ENCODE results near the gene PHF14.
A peak's percentile ranks its signal among the peaks of the same experiment; 100 is the strongest.

The PHF14 gene

GRCh38 chr7:11216276-11216675 is 242.6 kb downstream of the PHF14 start:
- no peak overlapping the region for H3K27ac ChIP-seq (ENCODE audit: insufficient read depth in 1 of 2, low read depth in 1 of 2, low read length in 2 of 2, poor library complexity in 1 of 2, severe bottlenecking in 2 of 2)

GRCh38 chr7:11217848-11218565 is 244.3 kb downstream of the PHF14 start:
- Histone ChIP-seq H3K27me3 (replicated peaks in 2 of 5; ENCODE audit: control insufficient read depth in 4 of 5, insufficient read depth in 5 of 5, low read length in 4 of 5) (no peaks in the 10 kb centered on the region), H3K27ac (ENCODE audit: insufficient read depth in 1 of 2, low read depth in 1 of 2, low read length in 2 of 2, poor library complexity in 1 of 2, severe bottlenecking in 2 of 2) (no peak overlapping the region), H3K4me1 (ENCODE audit: control extremely low read depth in 1 of 4, control insufficient read depth in 4 of 4, insufficient read depth in 4 of 4, low read length in 3 of 4) (peaks cover 0 to 4% (median 0%) of the 10 kb centered on the region in 4 experiments), H3K4me3 (ENCODE audit: control insufficient read depth in 1 of 7, extremely low read depth in 1 of 7, insufficient read depth in 4 of 7, low read depth in 2 of 7, low read length in 6 of 7) (no peak overlapping the region), H3K9me3 (ENCODE audit: control extremely low read depth in 1 of 5, control insufficient read depth in 4 of 5, insufficient read depth in 2 of 5, low read depth in 1 of 5, low read length in 4 of 5) (peaks cover 0 to 7% (median 3%) of the 10 kb centered on the region in 5 experiments), H3K36me3 (ENCODE audit: control insufficient read depth in 4 of 4, insufficient read depth in 4 of 4, low read length in 3 of 4) (no peaks in the 10 kb centered on the region)
- ChIA-PET CTCF (no interaction called here), POLR2A (interaction anchor here (0.6 kb wide), 1 partner anchor 329 kb away, joined by 3 read pairs; no protein-coding TSS in a partner anchor)
- 78% methylated on average over 4 of the region's 6 CpGs for WGBS (ENCODE audit: insufficient coverage)
- peak in 1 of 3 donors; percentile 15 for DNase-seq

More at GRCh38 chr7:11216276-11216675, 242.6 kb downstream of the PHF14 start:
- no peak for DNase-seq
- CTCF ChIA-PET: interaction anchor here (1.3 kb wide), 1 partner anchor 12 kb away, joined by 3 read pairs; no protein-coding TSS in a partner anchor
- Histone ChIP-seq H3K9me3 (ENCODE audit: control extremely low read depth in 1 of 5, control insufficient read depth in 4 of 5, insufficient read depth in 2 of 5, low read depth in 1 of 5, low read length in 4 of 5) (peaks cover 0 to 7% (median 3%) of the 10 kb centered on the region in 5 experiments), H3K27me3 (replicated peaks in 2 of 5; ENCODE audit: control insufficient read depth in 4 of 5, insufficient read depth in 5 of 5, low read length in 4 of 5) (no peaks in the 10 kb centered on the region), H3K4me1 (ENCODE audit: control extremely low read depth in 1 of 4, control insufficient read depth in 4 of 4, insufficient read depth in 4 of 4, low read length in 3 of 4) (peaks cover 1 to 13% (median 7%) of the 10 kb centered on the region in 4 experiments), H3K36me3 (ENCODE audit: control insufficient read depth in 4 of 4, insufficient read depth in 4 of 4, low read length in 3 of 4) (no peaks in the 10 kb centered on the region), H3K4me3 (ENCODE audit: control insufficient read depth in 1 of 7, extremely low read depth in 1 of 7, insufficient read depth in 4 of 7, low read depth in 2 of 7, low read length in 6 of 7) (no peak overlapping the region)
- 100% methylated on average over 1 of the region's 2 CpGs for WGBS (ENCODE audit: insufficient coverage)
- POLR2A ChIA-PET: no interaction called here

All from common myeloid progenitor, CD34-positive (primary cell).